ENCODE measurements around the gene ZEB1.

Gene ZEB1

DNA sequence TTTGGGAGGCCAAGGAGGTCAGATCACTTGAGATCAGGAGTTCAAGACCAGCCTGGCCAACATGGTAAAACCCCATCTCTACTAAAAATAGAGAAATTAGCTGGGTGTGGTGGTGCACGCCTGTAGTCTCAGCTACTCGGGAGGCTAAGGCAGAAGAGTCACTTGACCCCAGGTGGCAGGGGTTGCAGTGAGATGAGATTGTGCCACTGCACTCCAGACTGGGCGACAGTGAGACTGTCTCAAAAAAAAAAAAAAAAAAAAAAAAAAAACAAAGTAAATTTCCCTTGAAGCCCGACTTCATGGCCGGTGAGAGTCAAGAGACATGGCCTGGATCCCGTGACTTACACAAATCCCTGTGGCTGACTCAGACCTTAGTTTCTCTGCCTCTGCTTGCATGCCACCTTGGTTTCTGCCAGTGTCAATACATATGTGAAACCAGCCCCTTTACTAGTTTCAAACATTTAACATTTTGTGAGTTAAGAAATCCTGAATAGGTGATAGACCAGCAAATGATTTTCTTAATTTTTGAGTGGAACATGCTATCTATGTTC, 62.8 kb downstream of the ZEB1 start:
- no peak for DNase-seq (ENCODE audit: low read depth)
- TF ChIP-seq, protein P1, sequence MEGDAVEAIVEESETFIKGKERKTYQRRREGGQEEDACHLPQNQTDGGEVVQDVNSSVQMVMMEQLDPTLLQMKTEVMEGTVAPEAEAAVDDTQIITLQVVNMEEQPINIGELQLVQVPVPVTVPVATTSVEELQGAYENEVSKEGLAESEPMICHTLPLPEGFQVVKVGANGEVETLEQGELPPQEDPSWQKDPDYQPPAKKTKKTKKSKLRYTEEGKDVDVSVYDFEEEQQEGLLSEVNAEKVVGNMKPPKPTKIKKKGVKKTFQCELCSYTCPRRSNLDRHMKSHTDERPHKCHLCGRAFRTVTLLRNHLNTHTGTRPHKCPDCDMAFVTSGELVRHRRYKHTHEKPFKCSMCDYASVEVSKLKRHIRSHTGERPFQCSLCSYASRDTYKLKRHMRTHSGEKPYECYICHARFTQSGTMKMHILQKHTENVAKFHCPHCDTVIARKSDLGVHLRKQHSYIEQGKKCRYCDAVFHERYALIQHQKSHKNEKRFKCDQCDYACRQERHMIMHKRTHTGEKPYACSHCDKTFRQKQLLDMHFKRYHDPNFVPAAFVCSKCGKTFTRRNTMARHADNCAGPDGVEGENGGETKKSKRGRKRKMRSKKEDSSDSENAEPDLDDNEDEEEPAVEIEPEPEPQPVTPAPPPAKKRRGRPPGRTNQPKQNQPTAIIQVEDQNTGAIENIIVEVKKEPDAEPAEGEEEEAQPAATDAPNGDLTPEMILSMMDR (IDR thresholded peaks at IDR 0.05; ENCODE audit: low read depth, low read length, missing control alignments) = no peak
- H3K4me3 ChIP-seq (ENCODE audit: low read depth, low read length) = no peak overlapping the region

DNA sequence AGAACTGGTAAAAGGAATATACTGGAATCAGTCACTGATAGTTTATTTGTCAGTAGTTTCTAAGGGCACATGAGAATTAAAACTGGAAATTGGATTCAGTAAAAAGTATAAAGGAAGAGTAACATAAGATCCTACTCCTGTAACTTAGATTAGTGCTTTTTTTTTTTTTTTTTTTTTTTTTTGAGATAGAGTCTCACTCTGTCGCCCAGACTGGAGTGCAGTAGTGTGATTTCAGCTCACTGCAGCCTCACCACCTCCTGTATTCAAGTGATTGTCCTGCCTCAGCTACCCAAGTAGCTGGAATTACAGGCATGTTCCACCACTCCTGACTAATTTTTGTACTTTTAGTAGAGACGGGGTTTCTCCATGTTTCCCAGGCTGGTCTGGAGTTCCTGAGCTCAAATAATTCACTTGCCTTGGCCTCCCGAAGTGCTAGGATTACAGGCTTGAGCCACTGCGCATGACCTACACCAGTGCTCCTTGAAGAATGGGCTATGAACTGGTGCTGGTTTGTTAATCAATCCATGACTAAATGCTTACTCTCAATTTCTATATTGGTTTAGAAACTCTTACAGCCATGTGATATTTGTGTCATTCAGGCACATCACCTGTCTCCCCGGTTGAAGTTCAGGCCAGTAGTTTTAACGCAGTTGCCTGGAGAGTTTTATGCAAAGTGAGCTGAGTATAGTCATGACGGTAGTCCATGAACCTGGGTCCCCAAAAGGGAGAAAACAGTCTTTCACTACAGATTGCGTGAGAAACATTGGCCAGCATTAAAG, 65.0 kb downstream of the ZEB1 start:
- H3K4me3 ChIP-seq (ENCODE audit: low read depth, low read length) = peak overlapping the region; percentile 21
- peak; percentile 89 for DNase-seq (ENCODE audit: low read depth)
- TF ChIP-seq, protein P1 (IDR thresholded peaks at IDR 0.05; ENCODE audit: low read depth, low read length, missing control alignments) = no peak

DNA sequence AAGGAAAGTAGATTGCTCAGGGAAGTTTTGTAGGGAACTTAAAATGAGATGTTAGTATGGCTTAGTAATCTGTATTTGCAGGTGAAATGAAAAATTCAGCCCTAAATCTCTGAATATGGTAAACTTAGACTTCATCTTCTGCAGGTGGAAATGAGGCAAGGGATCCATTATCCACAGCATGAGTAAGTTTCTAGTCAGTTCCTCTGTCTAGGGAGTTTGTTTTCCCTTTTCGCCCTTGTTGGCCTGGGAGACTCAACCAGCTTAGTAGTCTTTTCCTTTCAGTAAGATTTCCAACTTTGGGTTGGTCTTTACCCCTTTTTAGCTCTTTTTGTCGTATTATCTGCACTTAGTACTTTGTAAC, 65.6 kb downstream of the ZEB1 start:
- TF ChIP-seq, protein P1 (IDR thresholded peaks at IDR 0.05; ENCODE audit: low read depth, low read length, missing control alignments) = no peak
- no peak for DNase-seq (ENCODE audit: low read depth)
- peak overlapping the region; percentile 24; the same call in 1 of the 2 replicates for H3K4me3 ChIP-seq (ENCODE audit: low read depth, low read length)

DNA sequence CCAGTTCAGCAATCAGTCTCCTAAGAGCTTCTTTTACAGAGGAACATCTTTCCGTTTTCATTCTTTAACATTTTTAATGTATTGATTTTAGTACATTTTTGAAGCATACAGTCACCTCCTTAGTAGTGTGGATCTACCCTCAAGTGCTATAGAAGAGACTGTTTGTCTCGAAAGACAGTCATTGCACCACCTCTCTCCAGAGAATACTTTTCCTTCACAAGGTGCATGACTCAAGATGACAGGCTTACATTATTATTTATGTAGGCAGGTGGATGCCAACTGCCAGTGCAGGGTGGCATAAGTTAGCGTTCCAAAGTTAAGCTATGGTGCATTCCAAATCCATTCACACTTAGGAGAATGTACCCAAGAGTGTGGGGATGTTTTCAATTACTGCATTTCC, 71.8 kb downstream of the ZEB1 start:
- TF ChIP-seq, protein P1 (IDR thresholded peaks at IDR 0.05; ENCODE audit: low read depth, low read length, missing control alignments) = no peak
- no peak for DNase-seq (ENCODE audit: low read depth)
- no peak overlapping the region for H3K4me3 ChIP-seq (ENCODE audit: low read depth, low read length)

DNA sequence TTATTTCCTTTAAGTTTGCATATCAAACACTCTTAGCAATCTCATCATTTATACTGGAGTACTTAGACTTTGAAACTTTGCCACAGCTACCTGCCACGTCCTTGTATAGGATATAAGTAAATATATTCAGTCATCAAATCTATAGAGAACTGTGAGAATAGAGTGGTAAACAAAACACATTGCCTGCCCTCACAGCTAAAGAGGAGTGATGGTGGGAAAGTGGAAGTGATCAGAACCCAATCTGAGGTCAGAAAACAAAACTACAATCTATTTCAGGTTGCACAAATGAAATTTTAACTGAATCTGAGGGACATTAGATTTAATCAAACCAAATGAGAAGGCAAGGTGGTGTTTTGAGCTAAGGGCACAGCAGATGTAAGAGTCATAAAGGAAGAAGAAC, 74.8 kb downstream of the ZEB1 start:
- no peak overlapping the region for H3K4me3 ChIP-seq (ENCODE audit: low read depth, low read length)
- TF ChIP-seq, protein P1 (IDR thresholded peaks at IDR 0.05; ENCODE audit: low read depth, low read length, missing control alignments) = no peak
- DNase-seq (ENCODE audit: low read depth) = no peak

DNA sequence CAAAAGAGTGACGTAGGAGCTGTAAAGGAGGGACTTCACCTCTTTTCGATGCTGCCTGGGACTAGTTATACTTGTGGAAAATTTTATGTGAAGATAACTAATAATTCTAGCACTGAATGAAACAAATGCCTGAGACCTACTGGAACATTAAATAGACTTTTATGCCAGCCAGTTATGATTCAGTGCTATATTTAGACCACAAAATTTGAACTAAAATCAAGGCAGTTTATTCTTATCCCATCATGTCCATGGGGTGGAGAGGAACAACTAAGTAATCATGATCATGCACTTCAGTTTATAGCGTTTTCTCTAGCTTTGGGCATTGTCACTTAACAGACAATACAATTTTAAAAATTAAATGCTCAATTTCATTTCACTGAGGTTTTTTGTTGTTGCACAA, 76.7 kb downstream of the ZEB1 start:
- no peak overlapping the region for H3K4me3 ChIP-seq (ENCODE audit: low read depth, low read length)
- no peak for DNase-seq (ENCODE audit: low read depth)
- TF ChIP-seq, protein P1 (IDR thresholded peaks at IDR 0.05; ENCODE audit: low read depth, low read length, missing control alignments) = no peak

DNA sequence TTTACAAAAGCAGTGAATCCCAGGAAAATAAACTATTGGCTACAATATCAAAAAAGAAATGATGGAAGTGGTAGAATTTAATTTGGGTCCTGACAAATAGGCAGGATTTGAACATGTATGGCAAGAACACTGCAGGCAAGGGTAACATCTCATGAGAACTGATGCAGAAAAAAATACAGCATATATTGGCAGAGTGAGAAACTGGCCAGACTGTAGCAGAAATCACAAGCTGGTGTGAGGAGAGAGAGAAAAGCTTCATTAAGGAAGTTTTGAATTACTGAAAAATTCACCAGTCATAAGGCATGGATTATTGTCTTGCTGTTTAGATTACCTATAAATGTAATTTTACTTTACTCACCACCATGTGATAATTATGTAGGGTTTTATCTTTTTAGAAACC, 77.4 kb downstream of the ZEB1 start:
- no peak overlapping the region for H3K4me3 ChIP-seq (ENCODE audit: low read depth, low read length)
- TF ChIP-seq, protein P1 (IDR thresholded peaks at IDR 0.05; ENCODE audit: low read depth, low read length, missing control alignments) = no peak
- DNase-seq (ENCODE audit: low read depth) = no peak
